Mesothelial cell of epicardium (in vitro differentiated cells): ENCODE data around the gene CD163. TPM values are rescaled to one million over a fixed set of nuclear protein-coding genes. Genes with fewer than 3 reads are reported as not detected.
"Not testable (repeated sequence)": the region's sequence is repeated elsewhere in the genome, so short reads cannot be mapped to it uniquely, and the experiment has no call there.

Experiments
- DNase-seq, 2 experiments: peaks; one replicate each; pipeline ENCODE4 v3.0.0; 2021; ENCODE audit warnings: low spot score in 2 of 2; ENCODE audit not compliant: unreplicated experiment in 2 of 2
- H3K27ac Mint-ChIP-seq: 2 replicates; pipeline ENCODE4 v1.8.0; 2021; ENCODE audit warnings: mixed read lengths
- H3K27me3 Mint-ChIP-seq: 2 replicates; pipeline ENCODE4 v1.8.0; 2021; ENCODE audit warnings: low read depth, mixed read lengths
- H3K36me3 Mint-ChIP-seq: 2 replicates; pipeline ENCODE4 v1.8.0; 2021; ENCODE audit warnings: mixed read lengths
- H3K4me1 Mint-ChIP-seq: 2 replicates; pipeline ENCODE4 v1.8.0; 2021; ENCODE audit warnings: mixed read lengths
- H3K4me3 Mint-ChIP-seq: 2 replicates; pipeline ENCODE4 v1.8.0; 2021; ENCODE audit warnings: mild to moderate bottlenecking, moderate library complexity, mixed read lengths
- H3K9me3 Mint-ChIP-seq: 2 replicates; pipeline ENCODE4 v1.8.0; 2021; ENCODE audit warnings: mixed read lengths
- CTCF ChIP-seq: fragments of 200-600 bp; sonication (generic); IDR thresholded peaks from one replicate; pipeline ENCODE4 v1.5.0; 2021; ENCODE audit warnings: antibody characterized with exemption; ENCODE audit not compliant: unreplicated experiment
- total RNA-seq: library from RNA; stranded (reverse); gene quantifications from 3 replicates; pipeline ENCODE4 v1.2.1, GENCODE V29; 2021

CD163 gene
- total RNA-seq = 0.22 to 0.38 TPM (median 0.36 TPM) in 3 replicates

GRCh38 chr12:7503686-7504415 is at the start of gene CD163:
TSS of gene CD163 (minus strand) at chr12:7503777. CDS start at chr12:7503690, 87 bp downstream.
- Mint-ChIP-seq H3K9me3 (peaks cover 8% of the 10 kb centered on the region), H3K4me3 (no peak within 1 kb of the TSS), H3K27ac (no peak within 1 kb of the TSS), H3K27me3 (peaks cover 3% of the 10 kb centered on the region), H3K36me3 (no peaks in the 10 kb centered on the region), H3K4me1 (peaks cover 2% of the 10 kb centered on the region)
- no peak for DNase-seq
- no peak for TF ChIP-seq CTCF

DNA sequence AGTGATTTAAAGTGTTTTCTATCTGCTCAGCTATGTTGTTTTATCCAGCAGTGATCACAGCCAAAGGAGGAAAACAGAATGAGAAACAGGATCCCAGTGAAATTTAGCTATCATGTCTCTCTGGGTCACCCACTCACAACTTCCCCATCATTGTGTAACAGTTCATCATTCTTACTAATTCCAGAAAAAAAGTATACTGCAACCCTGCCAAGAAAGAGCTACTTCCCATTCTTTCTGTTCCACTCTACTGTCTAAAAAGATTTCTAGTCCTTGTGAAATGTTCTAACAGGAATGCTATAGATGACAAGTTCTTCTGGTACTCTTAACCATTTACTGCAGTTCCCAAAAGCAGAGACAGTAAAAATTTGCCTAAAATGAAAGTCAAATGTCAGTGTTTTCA is 39.2 kb upstream of the CD163 start:
- no peak overlapping the region for H3K27ac Mint-ChIP-seq
- peaks cover 16% of the 10 kb centered on the region for H3K9me3 Mint-ChIP-seq
- no peak for DNase-seq
- no peak overlapping the region for H3K4me3 Mint-ChIP-seq
- no peaks in the 10 kb centered on the region for H3K36me3 Mint-ChIP-seq
- peaks cover 14% of the 10 kb centered on the region for H3K4me1 Mint-ChIP-seq
- TF ChIP-seq CTCF = no peak
- peaks cover 8% of the 10 kb centered on the region for H3K27me3 Mint-ChIP-seq

GRCh38 chr12:7542046-7542445 is 38.5 kb upstream of the CD163 start:
- Mint-ChIP-seq H3K9me3 (peaks cover 16% of the 10 kb centered on the region), H3K4me1 (peaks cover 14% of the 10 kb centered on the region), H3K4me3 (no peak overlapping the region), H3K27ac (no peak overlapping the region), H3K36me3 (no peaks in the 10 kb centered on the region), H3K27me3 (peaks cover 6% of the 10 kb centered on the region)
- TF ChIP-seq CTCF = no peak
- DNase-seq = no peak

GRCh38 chr12:7514416-7514815 is 10.8 kb upstream of the CD163 start:
- H3K9me3 Mint-ChIP-seq = peaks cover 1% of the 10 kb centered on the region
- no peaks in the 10 kb centered on the region for H3K36me3 Mint-ChIP-seq
- no peaks in the 10 kb centered on the region for H3K4me1 Mint-ChIP-seq
- H3K27ac Mint-ChIP-seq = no peak overlapping the region
- no peak overlapping the region for H3K4me3 Mint-ChIP-seq
- no peak for TF ChIP-seq CTCF
- peaks cover 3% of the 10 kb centered on the region for H3K27me3 Mint-ChIP-seq
- DNase-seq = no peak

DNA sequence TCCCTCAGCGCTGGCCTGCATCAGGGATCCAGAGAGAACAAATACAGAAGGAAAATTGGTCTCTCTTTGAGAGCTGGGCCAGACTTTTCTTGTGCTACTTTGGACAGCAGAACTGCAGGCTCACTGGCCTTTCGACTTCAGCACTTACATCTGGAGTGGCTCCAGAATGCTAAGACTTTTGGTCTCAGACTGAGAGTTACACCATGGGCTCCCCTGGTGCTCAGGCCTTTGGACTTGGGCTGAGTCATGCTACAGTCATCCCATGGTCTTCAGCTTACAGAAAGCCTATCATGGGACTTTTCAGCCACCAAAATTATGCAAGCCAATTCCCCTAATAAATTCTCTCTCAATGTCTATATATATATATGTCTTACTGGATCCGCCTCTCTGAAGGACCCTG is 9.0 kb upstream of the CD163 start:
- Mint-ChIP-seq H3K27me3 (peaks cover 2% of the 10 kb centered on the region), H3K4me3 (no peak overlapping the region), H3K9me3 (peaks cover 14% of the 10 kb centered on the region), H3K27ac (no peak overlapping the region), H3K4me1 (no peaks in the 10 kb centered on the region), H3K36me3 (no peaks in the 10 kb centered on the region)
- no peak for TF ChIP-seq CTCF
- no peak for DNase-seq

DNA sequence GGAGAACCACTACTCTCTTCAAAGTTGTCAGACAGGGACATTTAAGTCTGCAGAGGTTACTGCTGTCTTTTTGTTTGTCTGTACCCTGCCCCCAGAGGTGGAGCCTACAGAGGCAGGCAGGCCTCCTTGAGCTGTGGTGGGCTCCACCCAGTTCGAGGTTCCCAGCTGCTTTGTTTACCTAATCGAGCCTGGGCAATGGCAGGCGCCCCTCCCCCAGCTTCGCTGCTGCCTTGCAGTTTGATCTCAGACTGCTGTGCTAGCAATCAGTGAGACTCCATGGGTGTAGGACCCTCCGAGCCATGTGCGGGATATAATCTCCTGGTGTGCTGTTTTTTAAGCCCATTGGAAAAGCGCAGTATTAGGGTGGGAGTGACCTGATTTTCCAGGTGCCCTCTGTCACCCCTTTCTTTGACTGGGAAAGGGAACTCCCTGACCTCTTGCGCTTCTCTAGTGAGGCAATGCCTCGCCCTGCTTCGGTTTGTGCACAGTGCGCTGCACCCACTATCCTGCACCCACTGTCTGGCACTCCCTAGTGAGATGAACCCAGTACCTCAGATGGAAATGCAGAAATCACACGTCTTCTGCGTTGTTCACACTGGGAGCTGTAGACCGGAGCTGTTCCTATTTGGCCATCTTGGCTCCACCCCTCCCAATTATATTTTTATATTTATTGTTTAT is 6.4 kb upstream of the CD163 start:
- H3K4me1 Mint-ChIP-seq, H3K27me3 Mint-ChIP-seq, DNase-seq, H3K36me3 Mint-ChIP-seq, H3K27ac Mint-ChIP-seq, H3K4me3 Mint-ChIP-seq: not testable (repeated sequence)
- H3K9me3 Mint-ChIP-seq = peaks cover 14% of the 10 kb centered on the region
